CD8-positive, alpha-beta memory T cell (primary cell): ENCODE measurements around the gene LMAN2L. TPM values are rescaled to one million over a fixed set of nuclear protein-coding genes. Genes with fewer than 3 reads are reported as not detected.

Experiments used
- CTCF ChIA-PET: fragments of 350-600 bp; sonication (Branson Sonifier 250); formaldehyde crosslinking; loops from one replicate; lab custom pipeline; 2021; ENCODE audit warnings: antibody characterized with exemption; lab: Charles Lee
- POLR2A ChIA-PET: fragments of 350-600 bp; sonication (Branson Sonifier 250); formaldehyde crosslinking; loops from one replicate; lab custom pipeline; 2021; ENCODE audit warnings: antibody characterized with exemption; lab: Charles Lee
- DNase-seq, 5 donors: peaks; one replicate each; pipeline versions ENCODE4 v3.0.0 to v3.0.0-alpha.2; 2020 to 2022; ENCODE audit warnings: mixed read lengths in 1 of 5
- H3K27ac ChIP-seq: one replicate; pipeline ENCODE4 v1.7.0; 2013; ENCODE audit warnings: low read depth, mild to moderate bottlenecking, low read length, moderate library complexity
- H3K27me3 ChIP-seq: 2 replicates; pipeline ENCODE4 v1.7.0; 2013; ENCODE audit warnings: low read length, mild to moderate bottlenecking; ENCODE audit not compliant: insufficient read depth, poor library complexity, severe bottlenecking
- H3K36me3 ChIP-seq: 2 replicates; pipeline ENCODE4 v1.7.0; 2013; ENCODE audit warnings: mild to moderate bottlenecking, low read length, moderate library complexity; ENCODE audit not compliant: insufficient read depth
- H3K4me1 ChIP-seq: 2 replicates; pipeline ENCODE4 v1.7.0; 2013; ENCODE audit warnings: mild to moderate bottlenecking, low read length, moderate library complexity; ENCODE audit not compliant: insufficient read depth
- H3K4me3 ChIP-seq: 2 replicates; pipeline ENCODE4 v1.7.0; 2013; ENCODE audit warnings: mild to moderate bottlenecking, low read length
- H3K9me3 ChIP-seq: 2 replicates; pipeline ENCODE4 v1.7.0; 2013; ENCODE audit warnings: mild to moderate bottlenecking, low read length
- H3K27ac Mint-ChIP-seq, 8 donors: one replicate each; pipeline ENCODE4 v1.8.0; 2020 to 2021; ENCODE audit warnings: mixed read lengths in 8 of 8, mild to moderate bottlenecking in 6 of 8, inconsistent platforms in 3 of 8, moderate library complexity in 3 of 8
- H3K27me3 Mint-ChIP-seq, 2 donors: one replicate each; pipeline ENCODE4 v1.8.0; 2020 to 2021; ENCODE audit warnings: mixed read lengths in 2 of 2, mild to moderate bottlenecking in 1 of 2, moderate library complexity in 1 of 2
- H3K36me3 Mint-ChIP-seq, 3 donors: one replicate each; pipeline ENCODE4 v1.8.0; 2020 to 2021; ENCODE audit warnings: mixed read lengths in 3 of 3, inconsistent platforms in 1 of 3, mild to moderate bottlenecking in 1 of 3
- H3K4me1 Mint-ChIP-seq, 3 donors: one replicate each; pipeline ENCODE4 v1.8.0; 2020 to 2021; ENCODE audit warnings: mixed read lengths in 3 of 3, inconsistent platforms in 1 of 3, mild to moderate bottlenecking in 1 of 3
- H3K4me3 Mint-ChIP-seq, 7 donors: one replicate each; pipeline ENCODE4 v1.8.0; 2020 to 2021; ENCODE audit warnings: mixed read lengths in 7 of 7, mild to moderate bottlenecking in 6 of 7, moderate library complexity in 4 of 7, inconsistent platforms in 2 of 7
- H3K9me3 Mint-ChIP-seq, 5 donors: one replicate each; pipeline ENCODE4 v1.8.0; 2020 to 2022; ENCODE audit warnings: mixed read lengths in 5 of 5, mild to moderate bottlenecking in 3 of 5, moderate library complexity in 2 of 5, inconsistent platforms in 1 of 5
- polyA plus RNA-seq: library from polyadenylated mRNA; unstranded; fragments of 300-500 nt; fragmentation: Illumina TruSeq; gene quantifications from one replicate; pipeline ENCODE4 v1.2.3, GENCODE V29; 2021
- total RNA-seq, 2 experiments: library from RNA; stranded (reverse); gene quantifications; one replicate each; pipeline ENCODE4 v1.2.3, GENCODE V29; 2021

LMAN2L gene
- total and polyA plus RNA-seq, 3 experiments from 2014 or later = 9.4 to 25.9 (median 9.9) TPM

DNA sequence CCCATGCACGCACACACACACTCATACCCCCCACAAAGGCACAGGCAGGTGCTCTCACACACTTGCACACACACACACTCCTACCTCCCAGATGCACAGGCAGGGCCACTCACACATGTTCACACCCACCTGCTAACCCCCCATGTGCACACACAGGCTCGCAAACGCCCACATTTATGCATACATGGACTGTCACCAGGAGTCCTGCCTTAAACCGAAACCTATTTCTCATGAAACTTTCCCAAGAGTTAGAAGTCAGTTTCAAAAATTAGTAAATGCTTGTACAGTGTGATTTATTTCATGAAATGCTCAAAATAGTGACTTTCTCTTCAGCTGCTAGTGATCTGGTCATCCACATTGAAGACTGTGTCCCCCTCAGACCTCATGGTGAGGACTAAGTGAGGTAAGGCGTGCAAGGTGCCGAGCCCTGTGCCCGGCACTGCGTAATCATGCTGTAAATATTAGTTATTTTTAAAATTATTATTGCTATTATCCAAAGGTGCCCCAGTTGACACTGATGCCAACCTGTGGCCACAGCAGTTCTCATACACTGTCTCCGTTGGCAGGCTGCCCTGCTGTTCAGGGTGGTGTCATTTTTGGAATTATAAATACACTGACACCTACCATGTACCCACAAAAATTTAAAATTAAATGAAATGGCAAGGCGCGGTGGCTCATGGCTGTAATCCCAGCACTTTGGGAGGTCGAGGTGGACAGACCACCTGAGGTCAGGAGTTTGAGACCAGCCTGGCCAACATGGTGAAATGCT, 33.2 kb upstream of the LMAN2L start:
- H3K27ac Mint-ChIP-seq = peak overlapping the region in 7 of 8 donors; percentile 30 to 91 (median 72)
- peaks cover 0 to 5% (median 4%) of the 10 kb centered on the region in 3 donors for H3K36me3 Mint-ChIP-seq
- no peak overlapping the region for H3K4me3 ChIP-seq

DNA sequence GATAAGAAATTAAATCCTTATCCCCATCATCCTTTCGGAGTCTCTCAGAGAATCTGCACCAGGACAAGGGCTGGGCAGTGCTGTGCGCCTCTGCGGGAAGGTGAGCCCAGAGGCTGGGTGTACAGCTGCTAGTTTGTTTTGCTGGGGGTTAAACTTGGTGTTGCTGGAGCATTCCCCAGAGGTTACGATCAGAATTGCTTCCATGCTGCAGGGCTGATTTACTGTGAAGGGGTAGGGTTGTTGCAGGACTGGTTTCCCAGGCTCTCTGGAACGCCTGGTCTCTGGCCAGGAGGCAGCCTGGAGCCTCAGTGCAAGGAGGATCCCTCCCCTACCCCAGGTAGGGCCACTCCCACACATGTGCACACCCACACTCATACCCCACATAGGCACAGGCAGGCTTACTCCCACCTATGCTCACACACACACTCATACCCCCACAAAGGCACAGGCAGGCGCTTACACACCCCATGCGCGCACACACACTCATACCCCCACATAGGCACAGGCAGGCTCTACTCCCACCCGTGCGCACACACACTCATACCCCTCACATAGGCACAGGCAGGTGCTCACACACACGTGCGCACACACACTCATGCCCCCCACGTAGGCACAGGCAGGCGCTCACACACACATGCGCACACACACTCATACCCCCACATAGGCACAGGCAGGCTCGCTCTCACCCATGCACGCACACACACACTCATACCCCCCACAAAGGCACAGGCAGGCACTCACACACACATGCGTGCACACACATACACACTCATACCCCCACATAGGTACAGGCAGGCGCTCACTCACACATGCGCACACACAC, 32.1 kb upstream of the LMAN2L start:
- H3K9me3 Mint-ChIP-seq = no peaks in the 10 kb centered on the region
- H3K4me1 Mint-ChIP-seq = peaks cover 33 to 51% (median 47%) of the 10 kb centered on the region in 3 donors
- no peak overlapping the region for H3K27ac ChIP-seq
- no peaks in the 10 kb centered on the region for H3K27me3 ChIP-seq
- H3K4me3 Mint-ChIP-seq = peak overlapping the region in 6 of 7 donors; percentile 6 to 78 (median 50)
- no peak for DNase-seq
- ChIA-PET POLR2A (no interaction called here), CTCF (no interaction called here)
- H3K36me3 ChIP-seq = no peaks in the 10 kb centered on the region
- H3K9me3 ChIP-seq = no peaks in the 10 kb centered on the region
- H3K27ac Mint-ChIP-seq = peak overlapping the region in 6 of 8 donors; percentile 2 to 84 (median 68)
- peaks cover 0 to 5% of the 10 kb centered on the region in 2 donors for H3K27me3 Mint-ChIP-seq
- peaks cover 0 to 8% (median 4%) of the 10 kb centered on the region in 3 donors for H3K36me3 Mint-ChIP-seq
- peaks cover 10% of the 10 kb centered on the region for H3K4me1 ChIP-seq
- no peak overlapping the region for H3K4me3 ChIP-seq

More for the DNA sequence above, 33.2 kb upstream of the LMAN2L start:
- no peak overlapping the region for H3K27ac ChIP-seq
- H3K4me1 ChIP-seq = peaks cover 10% of the 10 kb centered on the region
- no peak for DNase-seq
- no peaks in the 10 kb centered on the region for H3K36me3 ChIP-seq
- POLR2A ChIA-PET = interaction anchor here (0.9 to 1.3 kb wide), 4 partner anchors 10 to 236 kb away, joined by 3 to 5 read pairs (median 4); partner anchors contain the start of gene CNNM4
- CTCF ChIA-PET = interaction anchor here (0.9 to 2.2 kb wide), 8 partner anchors 10 to 179 kb away, joined by 3 to 21 read pairs (median 4); partner anchors contain the start of genes ANKRD39 and CNNM4
- Mint-ChIP-seq H3K4me3 (peak overlapping the region; percentile 64 to 92 (median 81)), H3K27me3 (peaks cover 0 to 2% of the 10 kb centered on the region in 2 donors), H3K4me1 (peaks cover 30 to 43% (median 40%) of the 10 kb centered on the region in 3 donors), H3K9me3 (no peaks in the 10 kb centered on the region)
- no peaks in the 10 kb centered on the region for H3K27me3 ChIP-seq
- no peaks in the 10 kb centered on the region for H3K9me3 ChIP-seq

DNA sequence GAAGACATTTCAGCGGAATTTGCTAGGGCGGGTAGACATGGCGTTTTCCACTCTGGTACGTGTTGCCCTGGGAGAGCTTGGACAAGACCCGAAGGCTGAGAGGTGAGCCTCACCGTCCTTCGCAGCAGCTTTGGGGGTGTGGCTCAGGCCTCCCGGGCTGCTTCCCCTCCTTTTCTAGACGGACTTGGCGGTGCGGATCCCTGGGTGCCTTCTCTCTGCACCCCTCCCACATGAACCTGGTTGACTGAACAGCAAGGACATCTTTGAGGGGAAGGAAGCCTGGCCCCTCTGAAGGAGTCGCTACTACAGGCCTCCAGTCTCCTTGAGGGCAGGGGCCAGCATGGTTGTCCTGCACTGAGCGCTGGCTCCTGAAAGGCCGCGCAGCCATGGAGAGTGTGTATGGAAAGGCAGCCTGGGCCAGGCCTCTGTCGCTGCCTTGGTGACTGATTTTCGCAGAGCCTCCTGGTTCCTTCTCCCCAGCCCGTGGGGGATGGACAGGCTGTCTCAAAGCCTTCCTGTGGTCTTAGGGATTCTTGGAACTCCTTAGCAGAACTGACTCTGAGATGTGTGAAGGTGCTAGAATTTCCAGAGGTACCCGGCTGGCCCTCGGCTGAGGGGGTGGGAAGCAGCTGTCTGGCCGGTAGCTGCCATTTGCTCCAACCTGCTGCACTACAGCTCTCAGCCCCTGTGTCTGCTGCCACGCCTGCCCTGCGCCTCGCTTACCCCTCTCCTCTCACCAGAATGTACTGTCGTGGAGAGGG, 30.8 kb upstream of the LMAN2L start:
- Mint-ChIP-seq H3K9me3 (no peaks in the 10 kb centered on the region), H3K27ac (no peak overlapping the region), H3K4me1 (peaks cover 42 to 62% (median 55%) of the 10 kb centered on the region in 3 donors), H3K4me3 (no peak overlapping the region), H3K36me3 (peaks cover 0 to 14% (median 6%) of the 10 kb centered on the region in 3 donors), H3K27me3 (peaks cover 0 to 5% of the 10 kb centered on the region in 2 donors)
- ChIA-PET POLR2A (no interaction called here), CTCF (interaction anchor here (1.3 kb wide), 1 partner anchor 9 kb away, joined by 3 read pairs; no protein-coding TSS in a partner anchor)
- DNase-seq = no peak
- H3K27ac ChIP-seq = no peak overlapping the region
- no peaks in the 10 kb centered on the region for H3K27me3 ChIP-seq
- H3K36me3 ChIP-seq = no peaks in the 10 kb centered on the region
- no peak overlapping the region for H3K4me3 ChIP-seq
- no peaks in the 10 kb centered on the region for H3K9me3 ChIP-seq
- H3K4me1 ChIP-seq = peaks cover 10% of the 10 kb centered on the region

DNA sequence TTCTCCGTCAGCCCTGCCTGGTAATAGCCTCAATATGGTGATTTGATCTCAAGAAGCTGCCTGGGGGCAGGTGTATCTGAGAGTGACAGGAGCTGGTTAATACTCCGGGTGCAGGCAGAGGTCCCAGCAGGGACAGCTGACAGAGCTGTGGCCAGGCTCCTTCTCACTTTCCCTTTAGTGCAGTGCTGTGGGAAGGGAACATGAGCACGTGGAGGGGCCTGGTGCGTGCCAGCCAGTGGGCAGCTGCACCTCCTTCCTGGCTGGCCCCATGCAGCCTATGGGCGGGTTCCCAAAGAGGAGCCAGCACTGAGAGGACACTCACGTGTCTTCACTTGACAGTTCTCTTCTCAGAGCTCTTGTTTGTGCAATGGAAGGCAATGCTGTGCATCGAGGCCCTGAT, 29.9 kb upstream of the LMAN2L start:
- Histone ChIP-seq H3K36me3 (no peaks in the 10 kb centered on the region), H3K4me3 (no peak overlapping the region), H3K27ac (no peak overlapping the region), H3K27me3 (no peaks in the 10 kb centered on the region), H3K9me3 (no peaks in the 10 kb centered on the region), H3K4me1 (peaks cover 10% of the 10 kb centered on the region)
- CTCF ChIA-PET = interaction anchor here (1.3 to 1.7 kb wide), 2 partner anchors 9 to 10 kb away, joined by 3 to 7 read pairs; partner anchors contain the start of gene CNNM4
- POLR2A ChIA-PET = no interaction called here
- Mint-ChIP-seq H3K9me3 (no peaks in the 10 kb centered on the region), H3K27ac (no peak overlapping the region), H3K4me3 (peak overlapping the region in 1 of 7 donors; percentile 75), H3K36me3 (peaks cover 0 to 14% (median 6%) of the 10 kb centered on the region in 3 donors), H3K4me1 (peaks cover 36 to 65% (median 49%) of the 10 kb centered on the region in 3 donors), H3K27me3 (peaks cover 0 to 5% of the 10 kb centered on the region in 2 donors)
- no peak for DNase-seq

DNA sequence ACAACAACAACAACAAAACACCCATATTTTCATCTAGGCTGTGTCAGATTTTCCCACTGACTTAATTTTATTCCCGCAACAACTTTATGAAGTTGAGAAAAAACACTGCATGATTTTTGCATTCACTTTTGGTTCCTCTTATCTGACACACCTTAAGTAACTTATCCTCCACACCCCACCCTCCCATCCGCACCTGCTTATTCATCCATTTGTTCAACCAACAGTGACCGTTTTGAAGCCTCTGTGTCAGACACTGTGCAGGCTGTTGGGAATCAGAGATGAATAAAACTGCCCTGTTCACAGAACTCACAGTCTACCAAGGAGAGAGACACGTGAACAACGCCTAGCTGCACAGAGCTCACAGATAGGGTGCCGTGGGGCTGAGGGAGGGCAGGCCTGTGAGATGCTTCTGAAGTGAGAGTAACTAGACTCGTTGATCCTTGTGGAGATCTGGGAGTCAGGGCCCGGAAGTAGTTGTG, 28.3 kb upstream of the LMAN2L start:
- CTCF ChIA-PET = interaction anchor here (1.2 kb wide), 2 partner anchors 10 to 33 kb away, joined by 3 to 4 read pairs; no protein-coding TSS in a partner anchor
- Mint-ChIP-seq H3K9me3 (no peaks in the 10 kb centered on the region), H3K27me3 (peaks cover 0 to 3% of the 10 kb centered on the region in 2 donors), H3K4me1 (peaks cover 43 to 68% (median 52%) of the 10 kb centered on the region in 3 donors), H3K27ac (peak overlapping the region in 3 of 8 donors; percentile 22 to 62 (median 24)), H3K36me3 (peaks cover 0 to 14% (median 6%) of the 10 kb centered on the region in 3 donors), H3K4me3 (no peak overlapping the region)
- Histone ChIP-seq H3K36me3 (no peaks in the 10 kb centered on the region), H3K27ac (no peak overlapping the region), H3K4me3 (no peak overlapping the region), H3K4me1 (peaks cover 23% of the 10 kb centered on the region), H3K9me3 (no peaks in the 10 kb centered on the region), H3K27me3 (no peaks in the 10 kb centered on the region)
- no peak for DNase-seq
- POLR2A ChIA-PET = no interaction called here

DNA sequence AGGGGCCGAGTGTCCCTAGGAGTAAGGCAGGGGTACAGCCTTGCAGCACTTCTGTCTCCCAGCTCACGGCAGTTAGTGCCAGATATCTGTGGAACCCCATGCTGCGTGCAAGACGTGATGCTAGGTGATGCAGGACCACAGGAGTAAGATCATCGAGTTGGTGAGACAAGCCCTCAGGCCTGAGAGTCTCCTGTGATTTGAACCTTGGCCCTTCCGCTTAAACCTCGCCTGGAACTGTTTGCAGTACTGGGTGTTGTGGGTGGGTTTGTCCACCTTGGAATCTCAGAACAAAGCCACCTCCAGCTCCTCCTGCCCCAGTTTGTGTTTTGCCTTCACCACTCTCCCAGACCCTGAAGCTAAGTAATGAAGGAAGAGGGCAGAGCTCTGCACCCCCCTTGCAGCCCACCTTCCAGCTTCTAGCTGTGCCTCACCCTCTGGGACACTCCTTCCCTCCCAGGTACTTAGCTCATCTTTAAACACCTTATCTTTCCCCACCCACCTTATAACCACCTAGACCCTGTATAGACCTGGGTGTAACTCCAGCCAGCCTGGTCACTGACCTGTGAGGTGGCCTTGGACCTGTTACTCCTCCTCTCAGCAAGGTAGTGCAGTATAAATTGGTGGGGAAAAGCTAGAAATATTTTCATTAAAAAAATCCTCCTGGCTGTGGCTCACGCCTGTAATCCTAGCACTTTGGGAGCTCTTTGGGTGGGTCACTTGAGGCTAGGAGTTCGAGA, 27.4 kb upstream of the LMAN2L start:
- H3K9me3 ChIP-seq = no peaks in the 10 kb centered on the region
- Mint-ChIP-seq H3K27me3 (peaks cover 0 to 4% of the 10 kb centered on the region in 2 donors), H3K36me3 (peaks cover 0 to 14% (median 6%) of the 10 kb centered on the region in 3 donors), H3K4me3 (no peak overlapping the region), H3K27ac (peak overlapping the region in 3 of 8 donors; percentile 20 to 50 (median 23)), H3K9me3 (no peaks in the 10 kb centered on the region), H3K4me1 (peaks cover 44 to 68% (median 52%) of the 10 kb centered on the region in 3 donors)
- peaks cover 25% of the 10 kb centered on the region for H3K4me1 ChIP-seq
- ChIA-PET POLR2A (interaction anchor here (0.6 kb wide), 1 partner anchor 177 kb away, joined by 3 read pairs; no protein-coding TSS in a partner anchor), CTCF (interaction anchor here (1.2 kb wide), 2 partner anchors 10 to 34 kb away, joined by 3 to 4 read pairs; no protein-coding TSS in a partner anchor)
- H3K4me3 ChIP-seq = no peak overlapping the region
- DNase-seq = no peak
- no peaks in the 10 kb centered on the region for H3K36me3 ChIP-seq
- no peaks in the 10 kb centered on the region for H3K27me3 ChIP-seq
- no peak overlapping the region for H3K27ac ChIP-seq
